ENCODE data around the gene AK9.

Gene AK9

GRCh38 chr6:109477184-109477583, 213.8 kb downstream of the AK9 start:
- TF ChIP-seq POLR2AphosphoS5 (IDR thresholded peaks at IDR 0.05; ENCODE audit: low read depth, low read length) (no peak), SIN3A (IDR thresholded peaks at IDR 0.05; ENCODE audit: borderline replicate concordance, insufficient read depth, low read length) (no peak)

GRCh38 chr6:109475625-109476024, 215.4 kb downstream of the AK9 start:
- TF ChIP-seq TAF1 (IDR thresholded peaks at IDR 0.05; ENCODE audit: borderline replicate concordance, insufficient read depth, low read length) (no peak), REST (IDR thresholded peaks at IDR 0.05; ENCODE audit: insufficient read depth in 1 of 2, low read depth in 2 of 2, low read length in 2 of 2) (no peak), FOXP2 (optimal IDR thresholded peaks at IDR 0.05; ENCODE audit: borderline replicate concordance, extremely low read depth, extremely low read length, insufficient read depth) (no peak), SIN3A (IDR thresholded peaks at IDR 0.05; ENCODE audit: borderline replicate concordance, insufficient read depth, low read length) (no peak), POLR2AphosphoS5 (IDR thresholded peaks at IDR 0.05; ENCODE audit: low read depth, low read length) (no peak)

DNA sequence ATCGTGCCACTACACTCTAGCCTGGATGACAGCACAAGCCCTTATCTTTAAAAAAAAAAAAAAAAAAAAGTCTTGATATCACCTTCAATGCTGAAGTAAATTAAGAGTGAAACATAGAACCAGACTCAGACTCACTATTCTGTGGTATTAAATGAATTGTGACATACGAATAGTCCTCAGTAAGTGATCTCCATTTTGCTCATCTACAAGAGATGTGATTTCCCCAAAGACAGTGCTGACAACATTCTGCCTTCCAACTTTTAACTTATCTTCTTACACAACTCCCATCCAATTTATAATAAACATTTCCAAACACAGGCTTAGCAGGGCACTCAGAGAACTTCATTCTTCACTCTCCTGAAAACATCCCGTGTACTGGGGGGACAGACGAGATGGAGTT, 216.0 kb downstream of the AK9 start:
- no peak for TF ChIP-seq FOXP2 (optimal IDR thresholded peaks at IDR 0.05; ENCODE audit: borderline replicate concordance, extremely low read depth, extremely low read length, insufficient read depth)
- no peak for TF ChIP-seq REST (IDR thresholded peaks at IDR 0.05; ENCODE audit: insufficient read depth in 1 of 2, low read depth in 2 of 2, low read length in 2 of 2)
- TF ChIP-seq POLR2AphosphoS5 (IDR thresholded peaks at IDR 0.05; ENCODE audit: low read depth, low read length) = no peak
- no peak for TF ChIP-seq SIN3A (IDR thresholded peaks at IDR 0.05; ENCODE audit: borderline replicate concordance, insufficient read depth, low read length)
- TF ChIP-seq TAF1 (IDR thresholded peaks at IDR 0.05; ENCODE audit: borderline replicate concordance, insufficient read depth, low read length) = no peak

- TF ChIP-seq TAF1 (IDR thresholded peaks at IDR 0.05; ENCODE audit: borderline replicate concordance, insufficient read depth, low read length) (no peak), POLR2AphosphoS5 (IDR thresholded peaks at IDR 0.05; ENCODE audit: low read depth, low read length) (no peak), FOXP2 (optimal IDR thresholded peaks at IDR 0.05; ENCODE audit: borderline replicate concordance, extremely low read depth, extremely low read length, insufficient read depth) (no peak), SIN3A (IDR thresholded peaks at IDR 0.05; ENCODE audit: borderline replicate concordance, insufficient read depth, low read length) (no peak), REST (IDR thresholded peaks at IDR 0.05; ENCODE audit: insufficient read depth in 1 of 2, low read depth in 2 of 2, low read length in 2 of 2) (no peak)
These were observed 217.9 kb downstream of the AK9 start for GRCh38 chr6:109473120-109473519.

DNA sequence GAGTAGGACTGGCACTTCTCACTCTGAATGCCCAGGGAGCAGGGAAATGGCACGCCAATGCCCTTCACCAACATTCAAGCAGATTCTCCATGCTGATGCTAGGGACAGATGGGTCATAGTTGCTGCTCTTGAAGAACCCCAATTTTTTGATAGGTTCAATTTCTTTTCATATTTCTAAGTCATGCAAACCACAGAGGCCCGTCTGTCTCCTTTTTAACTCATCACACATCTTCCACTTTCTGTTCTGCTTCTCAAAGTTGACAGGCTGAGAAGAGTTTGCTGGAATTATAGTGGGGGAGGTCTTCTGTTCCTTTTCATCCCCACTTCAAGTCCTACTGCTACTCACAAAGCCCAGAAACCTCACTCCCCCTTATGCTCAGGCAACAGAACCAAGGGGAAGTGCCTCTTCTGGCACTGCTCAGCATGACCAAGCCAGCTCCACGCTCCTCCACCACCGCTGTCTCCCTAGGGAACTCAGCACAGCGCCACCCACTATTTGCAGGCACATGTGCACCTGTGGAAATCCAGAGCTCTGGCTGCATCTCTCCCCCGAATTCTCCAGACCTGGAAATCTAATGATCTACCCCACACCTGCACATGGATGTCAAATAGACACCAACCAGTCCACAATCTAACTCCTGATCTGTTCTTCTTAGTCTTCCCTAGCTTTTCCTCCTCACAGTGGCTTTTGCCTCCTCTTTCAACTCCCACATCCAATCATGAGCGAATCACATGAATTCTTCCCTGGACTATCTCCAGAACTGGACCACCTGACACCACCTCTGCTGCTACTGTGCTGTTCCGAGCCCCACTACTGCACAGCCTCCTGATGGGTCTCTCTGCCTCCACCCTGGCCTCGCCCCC, 218.6 kb downstream of the AK9 start:
- TF ChIP-seq FOXP2 (optimal IDR thresholded peaks at IDR 0.05; ENCODE audit: borderline replicate concordance, extremely low read depth, extremely low read length, insufficient read depth) = no peak
- TF ChIP-seq TAF1 (IDR thresholded peaks at IDR 0.05; ENCODE audit: borderline replicate concordance, insufficient read depth, low read length) = no peak
- no peak for TF ChIP-seq SIN3A (IDR thresholded peaks at IDR 0.05; ENCODE audit: borderline replicate concordance, insufficient read depth, low read length)
- no peak for TF ChIP-seq POLR2AphosphoS5 (IDR thresholded peaks at IDR 0.05; ENCODE audit: low read depth, low read length)
- no peak for TF ChIP-seq REST (IDR thresholded peaks at IDR 0.05; ENCODE audit: insufficient read depth in 1 of 2, low read depth in 2 of 2, low read length in 2 of 2)
